Measurements from ENCODE around the gene MGME1. TPM values are rescaled to one million over a fixed set of nuclear protein-coding genes. Genes with fewer than 3 reads are reported as not detected.

The MGME1 gene
- total RNA-seq, 1 experiment from 2014 or later, result 56.0 TPM

- CTCF ChIA-PET, result no interaction called here
These were observed 16.7 kb downstream of the MGME1 start for GRCh38 chr20:17985388-17986018.

DNA sequence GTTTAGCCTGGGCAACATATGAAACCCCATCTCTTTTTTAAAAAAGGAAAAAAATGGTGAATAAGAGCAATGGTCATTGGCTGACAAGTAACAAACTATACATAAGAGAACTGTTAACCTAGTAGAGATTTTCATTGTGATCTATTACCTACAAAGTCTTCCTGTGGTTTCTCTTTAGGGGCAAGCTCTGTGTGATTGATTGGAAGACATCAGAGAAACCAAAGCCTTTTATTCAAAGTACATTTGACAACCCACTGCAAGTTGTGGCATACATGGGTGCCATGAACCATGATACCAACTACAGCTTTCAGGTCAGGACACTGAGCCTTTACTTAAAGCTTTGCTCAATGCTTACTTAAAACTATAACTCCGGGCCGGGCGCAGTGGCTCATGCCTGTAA is 19.2 kb downstream of the MGME1 start:
- H3K9me3 Mint-ChIP-seq, result no peaks in the 10 kb centered on the region
- ChIA-PET POLR2A (no interaction called here), CTCF (no interaction called here)
- H3K27ac Mint-ChIP-seq, result no peak overlapping the region
- no peak for ATAC-seq
- peaks cover 34% of the 10 kb centered on the region for H3K36me3 Mint-ChIP-seq
- H3K27me3 Mint-ChIP-seq (ENCODE audit: low read depth), result no peaks in the 10 kb centered on the region
- no peak overlapping the region for H3K4me3 Mint-ChIP-seq
- TF ChIP-seq AFF4 (CRISPR knock-in tag; IDR thresholded peaks at IDR 0.05; ENCODE audit: borderline replicate concordance) (no peak), ZNF263 (CRISPR knock-in tag; IDR thresholded peaks at IDR 0.05; ENCODE audit: low read depth) (no peak), SMAD4 (CRISPR knock-in tag; IDR thresholded peaks at IDR 0.05) (no peak), CREB1 (CRISPR knock-in tag; IDR thresholded peaks at IDR 0.05) (no peak), E2F4 (CRISPR knock-in tag; IDR thresholded peaks at IDR 0.05; ENCODE audit: borderline replicate concordance, low read depth) (no peak), HMGA2 (CRISPR knock-in tag; IDR thresholded peaks at IDR 0.05) (no peak), FOXJ3 (CRISPR knock-in tag; IDR thresholded peaks at IDR 0.05; ENCODE audit: borderline replicate concordance) (no peak), NFYB (CRISPR knock-in tag; conservative IDR thresholded peaks at IDR 0.05; ENCODE audit: low read depth) (no peak), FOXP1 (CRISPR knock-in tag; IDR thresholded peaks at IDR 0.05; ENCODE audit: borderline replicate concordance) (no peak), ZNF232 (CRISPR knock-in tag; IDR thresholded peaks at IDR 0.05) (no peak), CREM (CRISPR knock-in tag; IDR thresholded peaks at IDR 0.05) (no peak), ZNF416 (CRISPR knock-in tag; IDR thresholded peaks at IDR 0.05) (no peak), MLX (CRISPR knock-in tag; IDR thresholded peaks at IDR 0.05) (no peak)
- TF ChIP-seq, protein P1, sequence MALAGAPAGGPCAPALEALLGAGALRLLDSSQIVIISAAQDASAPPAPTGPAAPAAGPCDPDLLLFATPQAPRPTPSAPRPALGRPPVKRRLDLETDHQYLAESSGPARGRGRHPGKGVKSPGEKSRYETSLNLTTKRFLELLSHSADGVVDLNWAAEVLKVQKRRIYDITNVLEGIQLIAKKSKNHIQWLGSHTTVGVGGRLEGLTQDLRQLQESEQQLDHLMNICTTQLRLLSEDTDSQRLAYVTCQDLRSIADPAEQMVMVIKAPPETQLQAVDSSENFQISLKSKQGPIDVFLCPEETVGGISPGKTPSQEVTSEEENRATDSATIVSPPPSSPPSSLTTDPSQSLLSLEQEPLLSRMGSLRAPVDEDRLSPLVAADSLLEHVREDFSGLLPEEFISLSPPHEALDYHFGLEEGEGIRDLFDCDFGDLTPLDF (CRISPR knock-in tag; IDR thresholded peaks at IDR 0.05), result no peak
- TF ChIP-seq, protein P2, sequence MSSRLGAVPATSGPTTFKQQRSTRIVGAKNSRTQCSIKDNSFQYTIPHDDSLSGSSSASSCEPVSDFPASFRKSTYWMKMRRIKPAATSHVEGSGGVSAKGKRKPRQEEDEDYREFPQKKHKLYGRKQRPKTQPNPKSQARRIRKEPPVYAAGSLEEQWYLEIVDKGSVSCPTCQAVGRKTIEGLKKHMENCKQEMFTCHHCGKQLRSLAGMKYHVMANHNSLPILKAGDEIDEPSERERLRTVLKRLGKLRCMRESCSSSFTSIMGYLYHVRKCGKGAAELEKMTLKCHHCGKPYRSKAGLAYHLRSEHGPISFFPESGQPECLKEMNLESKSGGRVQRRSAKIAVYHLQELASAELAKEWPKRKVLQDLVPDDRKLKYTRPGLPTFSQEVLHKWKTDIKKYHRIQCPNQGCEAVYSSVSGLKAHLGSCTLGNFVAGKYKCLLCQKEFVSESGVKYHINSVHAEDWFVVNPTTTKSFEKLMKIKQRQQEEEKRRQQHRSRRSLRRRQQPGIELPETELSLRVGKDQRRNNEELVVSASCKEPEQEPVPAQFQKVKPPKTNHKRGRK (CRISPR knock-in tag; IDR thresholded peaks at IDR 0.05; ENCODE audit: borderline replicate concordance), result no peak
- TF ChIP-seq, protein P3, sequence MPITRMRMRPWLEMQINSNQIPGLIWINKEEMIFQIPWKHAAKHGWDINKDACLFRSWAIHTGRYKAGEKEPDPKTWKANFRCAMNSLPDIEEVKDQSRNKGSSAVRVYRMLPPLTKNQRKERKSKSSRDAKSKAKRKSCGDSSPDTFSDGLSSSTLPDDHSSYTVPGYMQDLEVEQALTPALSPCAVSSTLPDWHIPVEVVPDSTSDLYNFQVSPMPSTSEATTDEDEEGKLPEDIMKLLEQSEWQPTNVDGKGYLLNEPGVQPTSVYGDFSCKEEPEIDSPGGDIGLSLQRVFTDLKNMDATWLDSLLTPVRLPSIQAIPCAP (CRISPR knock-in tag; IDR thresholded peaks at IDR 0.05), result no peak
- TF ChIP-seq, protein P4, sequence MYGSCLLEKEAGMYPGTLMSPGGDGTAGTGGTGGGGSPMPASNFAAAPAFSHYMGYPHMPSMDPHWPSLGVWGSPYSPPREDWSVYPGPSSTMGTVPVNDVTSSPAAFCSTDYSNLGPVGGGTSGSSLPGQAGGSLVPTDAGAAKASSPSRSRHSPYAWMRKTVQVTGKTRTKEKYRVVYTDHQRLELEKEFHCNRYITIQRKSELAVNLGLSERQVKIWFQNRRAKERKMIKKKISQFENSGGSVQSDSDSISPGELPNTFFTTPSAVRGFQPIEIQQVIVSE (CRISPR knock-in tag; IDR thresholded peaks at IDR 0.05; ENCODE audit: borderline replicate concordance), result no peak
- H3K4me1 Mint-ChIP-seq, result peaks cover 13% of the 10 kb centered on the region
- DNase-seq (ENCODE audit: low spot score), result no peak

More at GRCh38 chr20:17985388-17986018, 16.7 kb downstream of the MGME1 start:
- DNase-seq (ENCODE audit: low spot score) (no peak), ATAC-seq (no peak)
- no peak overlapping the region for H3K27ac Mint-ChIP-seq
- no peaks in the 10 kb centered on the region for H3K9me3 Mint-ChIP-seq
- no peaks in the 10 kb centered on the region for H3K27me3 Mint-ChIP-seq (ENCODE audit: low read depth)
- peaks cover 34% of the 10 kb centered on the region for H3K36me3 Mint-ChIP-seq
- peaks cover 24% of the 10 kb centered on the region for H3K4me1 Mint-ChIP-seq
- POLR2A ChIA-PET, result interaction anchor here (0.6 kb wide), 1 partner anchor 421 kb away, joined by 3 read pairs; no protein-coding TSS in a partner anchor
- TF ChIP-seq PRRX2 (CRISPR knock-in tag; IDR thresholded peaks at IDR 0.05), result no peak
- TF ChIP-seq GABPB1 (CRISPR knock-in tag; IDR thresholded peaks at IDR 0.05), result peak; percentile 90
- no peak overlapping the region for H3K4me3 Mint-ChIP-seq
